Measurements from ENCODE around the gene DHCR24. TPM values are rescaled to one million over a fixed set of nuclear protein-coding genes. Genes with fewer than 3 reads are reported as not detected.

The DHCR24 gene
- total and polyA plus RNA-seq, 2 of the 13 experiments (the other 11 are each of a cell fraction or from before 2014, with no cell fraction given), result 374 to 448 TPM

- no peak for ATAC-seq
- in situ Hi-C loops (cut with HindIII; ENCODE audit: extremely low pct_ligation_motif_present, low pct_unique_long_range_greater_than_20kb), result no loop called here
- H3K4me3 ChIP-seq (replicated peaks in 1 of 3; ENCODE audit: insufficient read depth in 1 of 3, low read depth in 2 of 3, low read length in 3 of 3), result no peak overlapping the region
- ChIA-PET POLR2A (interaction anchor here (1.2 to 8.6 kb wide), 3 partner anchors 9 to 13 kb away, joined by 5 to 134 read pairs (median 12); partner anchors contain the start of gene DHCR24), CTCF (ENCODE audit: low intra/inter-chr PET ratio, low total read pairs) (no interaction called here)
- no TSS peak for BruUV-seq (replicated peaks)
- peaks cover 57% of the 10 kb centered on the region for H3K79me2 ChIP-seq (ENCODE audit: insufficient read depth, low read length)
- no peak overlapping the region for H3K9ac ChIP-seq (ENCODE audit: insufficient read depth, low read depth, low read length)
- no peaks in the 10 kb centered on the region for H3K27me3 ChIP-seq (ENCODE audit: control insufficient read depth in 1 of 2, insufficient read depth in 2 of 2, low read length in 2 of 2)
- WGBS (ENCODE audit: low lambda C conversion rate), result 95% methylated on average over 3 of the region's 3 CpGs
- H3K4me2 ChIP-seq (ENCODE audit: low read depth, low read length), result no peak overlapping the region
- intact Hi-C loops (cut with micrococcal nuclease; ENCODE audit: unreplicated experiment), result no loop called here
- no peak for DNase-seq (ENCODE audit: low spot score)
- H3K27ac ChIP-seq (ENCODE audit: extremely low read length, insufficient read depth, low read length), result no peak overlapping the region
- peaks cover 33 to 79% of the 10 kb centered on the region in 2 experiments for H3K36me3 ChIP-seq (replicated peaks in 1 of 2; ENCODE audit: control insufficient read depth in 1 of 2, insufficient read depth in 2 of 2, low read length in 2 of 2)
- no peak overlapping the region for H2AFZ ChIP-seq (ENCODE audit: low read length)
- no peak for FAIRE-seq
- no peaks in the 10 kb centered on the region for H3K9me3 ChIP-seq (ENCODE audit: low read length)
- H3K4me1 ChIP-seq (ENCODE audit: insufficient read depth, low read length), result peaks cover 97% of the 10 kb centered on the region
- peaks cover 54% of the 10 kb centered on the region for H4K20me1 ChIP-seq (ENCODE audit: insufficient read depth, low read length)
- TF ChIP-seq MBD4 (IDR thresholded peaks at IDR 0.05; ENCODE audit: borderline replicate concordance, low read length), result no peak
- no peak for TF ChIP-seq REXO4 (CRISPR knock-in tag; IDR thresholded peaks at IDR 0.05; ENCODE audit: borderline replicate concordance)
- no peak for TF ChIP-seq NFKB2 (CRISPR knock-in tag; IDR thresholded peaks at IDR 0.05; ENCODE audit: borderline replicate concordance)
- no peak for TF ChIP-seq ZNF329 (CRISPR knock-in tag; IDR thresholded peaks at IDR 0.05; ENCODE audit: low read depth)
- TF ChIP-seq ZNF878 (CRISPR knock-in tag; IDR thresholded peaks at IDR 0.05), result no peak
- no peak for TF ChIP-seq ZNF891 (CRISPR knock-in tag; IDR thresholded peaks at IDR 0.05)
- TF ChIP-seq MTA1 (CRISPR knock-in tag; IDR thresholded peaks at IDR 0.05; ENCODE audit: borderline replicate concordance), result no peak
- TF ChIP-seq SALL2 (CRISPR knock-in tag; IDR thresholded peaks at IDR 0.05), result no peak
- TF ChIP-seq SNAPC4 (CRISPR knock-in tag; IDR thresholded peaks at IDR 0.05), result no peak
- no peak for TF ChIP-seq DR1 (CRISPR knock-in tag; IDR thresholded peaks at IDR 0.05)
- peak; percentile 53 for TF ChIP-seq HHEX (CRISPR knock-in tag; IDR thresholded peaks at IDR 0.05)
- TF ChIP-seq ZNF605 (CRISPR knock-in tag; IDR thresholded peaks at IDR 0.05), result no peak
- TF ChIP-seq ZNF883 (CRISPR knock-in tag; IDR thresholded peaks at IDR 0.05; ENCODE audit: not compliant biosample characterization), result no peak
- no peak for TF ChIP-seq SMARCC2 (IDR thresholded peaks at IDR 0.05)
- TF ChIP-seq ERF (CRISPR knock-in tag; IDR thresholded peaks at IDR 0.05), result no peak
- no peak for TF ChIP-seq MBNL3 (CRISPR knock-in tag; conservative IDR thresholded peaks at IDR 0.05)
- no peak for TF ChIP-seq FOXA1 (IDR thresholded peaks at IDR 0.05)
- no peak for TF ChIP-seq FOXA1 (CRISPR knock-in tag; IDR thresholded peaks at IDR 0.05)
Measured at GRCh38 chr1:54874079-54874830, 12.7 kb downstream of the DHCR24 start.

Data from HepG2 (cell line).